H9 (cell line): ENCODE data around the gene LYPD4. TPM values are rescaled to one million over a fixed set of nuclear protein-coding genes. Genes with fewer than 3 reads are reported as not detected.

Experiments used
- DNase-seq: peaks from one replicate; pipeline ENCODE4 v3.0.0-alpha.2; 2017
- H2AFZ ChIP-seq: one replicate; pipeline ENCODE4 v1.6.1; 2013; ENCODE audit warnings: mild to moderate bottlenecking, low read length, control low read depth, moderate library complexity
- H2AK5ac ChIP-seq: 2 replicates; pipeline ENCODE4 v1.6.1; 2013; ENCODE audit warnings: low read length, control low read depth, mixed read lengths; ENCODE audit not compliant: insufficient read length
- H2BK120ac ChIP-seq: one replicate; pipeline ENCODE4 v1.6.1; 2013; ENCODE audit warnings: low read depth, mild to moderate bottlenecking, low read length, control low read depth, inconsistent platforms; ENCODE audit not compliant: poor library complexity, severe bottlenecking
- H2BK12ac ChIP-seq: 2 replicates; pipeline ENCODE4 v1.6.1; 2013; ENCODE audit warnings: low read length, control low read depth, mixed read lengths, low read depth; ENCODE audit not compliant: insufficient read length
- H2BK15ac ChIP-seq: 2 replicates; pipeline ENCODE4 v1.6.1; 2013; ENCODE audit warnings: low read depth, low read length, control low read depth
- H2BK20ac ChIP-seq: one replicate; pipeline ENCODE4 v1.6.1; 2013; ENCODE audit warnings: low read depth, mild to moderate bottlenecking, low read length, control low read depth, inconsistent platforms; ENCODE audit not compliant: poor library complexity, severe bottlenecking
- H2BK5ac ChIP-seq: 2 replicates; pipeline ENCODE4 v1.6.1; 2013; ENCODE audit warnings: low read length, control low read depth, mixed read lengths; ENCODE audit not compliant: insufficient read length
- H3K14ac ChIP-seq: 2 replicates; pipeline ENCODE4 v1.6.1; 2013; ENCODE audit warnings: low read length, control low read depth; ENCODE audit not compliant: insufficient read depth
- H3K18ac ChIP-seq: 2 replicates; pipeline ENCODE4 v1.6.1; 2013; ENCODE audit warnings: low read depth, mild to moderate bottlenecking, mixed read lengths, low read length, control low read depth; ENCODE audit not compliant: insufficient read length
- H3K23ac ChIP-seq: 2 replicates; pipeline ENCODE4 v1.6.1; 2013; ENCODE audit warnings: low read length, control low read depth, mixed read lengths, low read depth; ENCODE audit not compliant: insufficient read length
- H3K23me2 ChIP-seq: 2 replicates; pipeline ENCODE4 v1.6.1; 2013; ENCODE audit warnings: low read depth, mild to moderate bottlenecking, mixed read lengths, low read length, control low read depth; ENCODE audit not compliant: insufficient read length, poor library complexity, severe bottlenecking
- H3K27ac ChIP-seq: 2 replicates; pipeline ENCODE4 v1.5.1; 2013; ENCODE audit warnings: low read length, control low read depth, mixed read lengths, low read depth; ENCODE audit not compliant: insufficient read length
- H3K27me3 ChIP-seq: 2 replicates; pipeline ENCODE4 v1.6.1; 2013; ENCODE audit warnings: low read length, control low read depth, inconsistent platforms; ENCODE audit not compliant: insufficient read depth
- H3K4ac ChIP-seq: 2 replicates; pipeline ENCODE4 v1.6.1; 2013; ENCODE audit warnings: low read depth, mild to moderate bottlenecking, control low read depth, inconsistent platforms, low read length, moderate library complexity
- H3K4me1 ChIP-seq: 2 replicates; pipeline ENCODE4 v1.6.1; 2013; ENCODE audit warnings: low read length, control low read depth, inconsistent platforms; ENCODE audit not compliant: insufficient read depth
- H3K4me2 ChIP-seq: 2 replicates; pipeline ENCODE4 v1.6.1; 2013; ENCODE audit warnings: low read length, control low read depth, mixed read lengths; ENCODE audit not compliant: insufficient read length, insufficient read depth
- H3K56ac ChIP-seq: 2 replicates; pipeline ENCODE4 v1.6.1; 2013; ENCODE audit warnings: low read depth, mild to moderate bottlenecking, mixed read lengths, low read length, control low read depth; ENCODE audit not compliant: insufficient read length
- H3K79me1 ChIP-seq: 2 replicates; pipeline ENCODE4 v1.6.1; 2013; ENCODE audit warnings: low read depth, mild to moderate bottlenecking, moderate library complexity, low read length, control low read depth, inconsistent platforms; ENCODE audit not compliant: insufficient read depth, poor library complexity, severe bottlenecking
- H3K79me2 ChIP-seq: 2 replicates; pipeline ENCODE4 v1.6.1; 2013; ENCODE audit warnings: low read length, control low read depth, inconsistent platforms; ENCODE audit not compliant: insufficient read depth
- H3K9ac ChIP-seq: 2 replicates; pipeline ENCODE4 v1.6.1; 2013; ENCODE audit warnings: low read length, control low read depth, mixed read lengths; ENCODE audit not compliant: insufficient read length; ENCODE audit errors: extremely low read depth
- H3K9me3 ChIP-seq: one replicate; pipeline ENCODE4 v1.6.1; 2013; ENCODE audit warnings: low read depth, low read length, inconsistent platforms; ENCODE audit not compliant: control insufficient read depth
- H3T11ph ChIP-seq: one replicate; pipeline ENCODE4 v1.6.1; 2013; ENCODE audit warnings: mild to moderate bottlenecking, low read length, control low read depth, inconsistent platforms
- H4K20me1 ChIP-seq: one replicate; pipeline ENCODE4 v1.6.1; 2013; ENCODE audit not compliant: control insufficient read depth, insufficient read length, insufficient read depth
- H4K5ac ChIP-seq: 2 replicates; pipeline ENCODE4 v1.6.1; 2013; ENCODE audit warnings: low read depth, mild to moderate bottlenecking, mixed read lengths, low read length, control low read depth; ENCODE audit not compliant: insufficient read length
- H4K8ac ChIP-seq: replicated peaks from 2 replicates; pipeline ENCODE4 v1.6.1; 2013; ENCODE audit warnings: low read length, control low read depth, mixed read lengths, low read depth; ENCODE audit not compliant: insufficient read length
- H4K91ac ChIP-seq: 2 replicates; pipeline ENCODE4 v1.6.1; 2013; ENCODE audit warnings: low read depth, mild to moderate bottlenecking, moderate library complexity, mixed read lengths, low read length, control low read depth; ENCODE audit not compliant: insufficient read length
- H3K27ac Mint-ChIP-seq, 3 experiments: 2 replicates in 2 of 3; 3 replicates in 1 of 3; pipeline ENCODE4 v1.8.0; 2020 to 2021; ENCODE audit warnings: mixed read lengths in 3 of 3, mild to moderate bottlenecking in 1 of 3, moderate library complexity in 1 of 3
- H3K27me3 Mint-ChIP-seq: 2 replicates; pipeline ENCODE4 v1.8.0; 2021; ENCODE audit warnings: low read depth, mild to moderate bottlenecking, moderate library complexity, mixed read lengths
- H3K36me3 Mint-ChIP-seq, 3 experiments: 2 replicates in 2 of 3; 3 replicates in 1 of 3; pipeline ENCODE4 v1.8.0; 2020 to 2021; ENCODE audit warnings: low read depth in 3 of 3, mixed read lengths in 3 of 3; ENCODE audit not compliant: insufficient read depth in 1 of 3
- H3K4me1 Mint-ChIP-seq, 2 experiments: 2 replicates each; pipeline ENCODE4 v1.8.0; 2020; ENCODE audit warnings: mixed read lengths in 2 of 2
- H3K4me3 Mint-ChIP-seq, 2 experiments: 2 replicates in 1 of 2; 3 replicates in 1 of 2; pipeline ENCODE4 v1.8.0; 2020 to 2021; ENCODE audit warnings: mild to moderate bottlenecking in 2 of 2, mixed read lengths in 2 of 2, moderate library complexity in 1 of 2
- H3K9me3 Mint-ChIP-seq, 2 experiments: 2 replicates in 1 of 2; 3 replicates in 1 of 2; pipeline ENCODE4 v1.8.0; 2020; ENCODE audit warnings: mild to moderate bottlenecking in 2 of 2, mixed read lengths in 2 of 2, moderate library complexity in 1 of 2
- CTCF ChIP-seq: fragments of 200-600 bp; sonication (generic); conservative IDR thresholded peaks from 3 replicates; pipeline ENCODE4 v1.8.0; 2021; ENCODE audit warnings: antibody characterized with exemption, mild to moderate bottlenecking
- WGBS: extraction: QIAGEN DNeasy Blood & Tissue Kit; methylation state at CpG from one replicate; pipeline ENCODE4 v1.1.7; 2013; ENCODE audit warnings: missing lambda C conversion rate, low lambda C conversion rate, mixed read lengths; ENCODE audit not compliant: insufficient read length; ENCODE audit errors: extremely low coverage; 5-methylcytosine and 5-hydroxymethylcytosine counted together
- total RNA-seq: library from RNA; stranded (reverse); gene quantifications from 2 replicates; pipeline ENCODE4 v1.2.1, GENCODE V29; 2021

LYPD4 gene
- total RNA-seq, 1 experiment from 2014 or later: not detected

DNA sequence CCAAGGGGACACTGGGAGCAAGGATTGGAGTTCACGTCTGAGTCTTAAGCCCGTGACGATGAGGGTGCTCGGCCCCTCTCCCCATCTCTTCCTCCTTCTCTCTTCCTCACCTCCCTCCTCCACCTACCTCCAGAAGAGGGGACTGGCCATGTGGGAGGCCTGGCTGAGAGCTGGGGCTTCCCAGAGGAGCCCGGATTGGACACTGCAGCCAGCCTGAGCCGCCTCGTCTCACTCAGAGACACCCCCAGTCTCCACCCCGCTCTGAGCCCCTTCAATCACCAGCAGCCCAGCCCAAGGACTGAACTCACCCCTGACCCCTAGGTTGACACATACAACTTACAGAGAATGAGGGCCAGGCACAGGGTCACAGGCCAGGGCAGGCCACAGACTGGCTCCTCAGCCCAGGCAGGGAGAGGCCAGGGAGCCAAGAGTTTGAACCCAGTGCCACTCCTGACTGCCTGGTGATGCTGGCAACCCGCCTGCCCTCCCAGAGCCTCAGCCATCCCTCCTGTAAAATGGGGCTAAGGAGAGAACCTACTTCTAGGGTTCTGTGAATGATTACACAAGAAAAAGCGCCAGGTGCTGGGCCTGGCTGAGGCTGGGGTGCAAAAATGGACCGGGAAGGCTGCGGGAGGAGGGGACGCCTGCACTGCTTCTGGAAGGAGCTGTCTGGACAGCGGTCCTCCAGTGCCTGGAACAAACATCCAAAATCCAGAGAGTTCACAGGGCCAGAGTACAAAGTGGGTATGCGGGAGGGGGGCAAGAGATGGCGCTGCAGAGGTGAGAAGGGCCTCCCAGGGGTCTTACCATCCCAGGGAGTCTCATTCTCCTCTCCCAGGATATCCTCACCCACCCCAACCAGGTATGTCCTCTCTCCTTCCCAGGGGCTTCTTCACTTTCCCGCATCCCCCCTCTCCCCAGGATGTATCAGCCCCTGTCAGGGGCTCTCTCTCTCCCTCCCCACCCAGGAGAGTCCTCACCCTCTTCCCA lies 33.7 kb upstream of the LYPD4 start:
- H3K36me3 Mint-ChIP-seq: no peaks in the 10 kb centered on the region
- H4K5ac ChIP-seq: no peak overlapping the region
- no peak overlapping the region for H3K4me2 ChIP-seq
- no peaks in the 10 kb centered on the region; the same call in 1 of the 2 replicates for H3K27me3 ChIP-seq
- no peak overlapping the region for H2BK15ac ChIP-seq
- no peak overlapping the region for H4K8ac ChIP-seq
- no peak for TF ChIP-seq CTCF
- H3K56ac ChIP-seq: no peak overlapping the region
- no peaks in the 10 kb centered on the region for H4K20me1 ChIP-seq
- no peak overlapping the region for H3K9ac ChIP-seq
- no peak overlapping the region for H2BK20ac ChIP-seq
- H3K9me3 ChIP-seq: no peaks in the 10 kb centered on the region
- H3K4me3 Mint-ChIP-seq: no peak overlapping the region
- H3K27ac ChIP-seq: no peak overlapping the region
- H2AFZ ChIP-seq: no peak overlapping the region
- no CpG with 5 or more reads among the region's 17 CpGs for WGBS
- no peaks in the 10 kb centered on the region for H3K79me2 ChIP-seq
- H2BK12ac ChIP-seq: no peak overlapping the region
- peaks cover 8 to 23% of the 10 kb centered on the region in 2 experiments for H3K4me1 Mint-ChIP-seq
- no peak overlapping the region for H2BK5ac ChIP-seq
- no peaks in the 10 kb centered on the region for H3K9me3 Mint-ChIP-seq
- no peaks in the 10 kb centered on the region for H3K79me1 ChIP-seq
- no peak overlapping the region for H3K14ac ChIP-seq
- no peak overlapping the region for H4K91ac ChIP-seq
- no peak overlapping the region for H3K18ac ChIP-seq
- H3K27me3 Mint-ChIP-seq: peaks cover 47% of the 10 kb centered on the region
- no peak overlapping the region for H2AK5ac ChIP-seq
- H3K23ac ChIP-seq: no peak overlapping the region
- peaks cover 8% of the 10 kb centered on the region for H3K23me2 ChIP-seq
- H3T11ph ChIP-seq: no peak overlapping the region
- no peaks in the 10 kb centered on the region for H3K4me1 ChIP-seq
- H3K4ac ChIP-seq: no peak overlapping the region
- H2BK120ac ChIP-seq: no peak overlapping the region
- DNase-seq: no peak
- no peak overlapping the region; a peak in 1 of 7 replicates for H3K27ac Mint-ChIP-seq
